Midbrain (tissue), 1 donor: ENCODE results near the gene MROH7.

Source experiments
- DNase-seq: peaks from one replicate; lab custom pipeline; 2025; lab: John Stamatoyannopoulos, UW

Gene MROH7

DNA sequence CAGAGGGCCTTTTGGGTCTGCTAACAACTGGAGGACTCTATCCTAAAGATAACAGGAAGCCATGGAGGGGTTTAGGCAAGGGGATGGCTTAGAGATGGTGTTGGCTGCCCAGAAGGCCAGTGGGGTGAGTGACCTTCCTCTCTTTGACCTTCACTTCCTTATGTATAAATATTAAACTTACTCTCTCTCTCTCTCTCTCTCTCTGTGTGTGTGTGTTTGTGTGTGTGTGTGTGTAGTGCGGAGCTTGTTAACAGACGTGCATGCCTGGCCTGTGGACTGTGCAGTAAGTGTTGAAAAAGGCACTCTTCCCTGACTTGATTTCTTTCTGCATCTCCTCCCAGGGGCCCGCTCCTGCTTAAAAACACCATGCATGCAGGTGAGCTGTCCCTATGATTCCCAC, 10.0 kb downstream of the MROH7 start:
- no peak for DNase-seq

DNA sequence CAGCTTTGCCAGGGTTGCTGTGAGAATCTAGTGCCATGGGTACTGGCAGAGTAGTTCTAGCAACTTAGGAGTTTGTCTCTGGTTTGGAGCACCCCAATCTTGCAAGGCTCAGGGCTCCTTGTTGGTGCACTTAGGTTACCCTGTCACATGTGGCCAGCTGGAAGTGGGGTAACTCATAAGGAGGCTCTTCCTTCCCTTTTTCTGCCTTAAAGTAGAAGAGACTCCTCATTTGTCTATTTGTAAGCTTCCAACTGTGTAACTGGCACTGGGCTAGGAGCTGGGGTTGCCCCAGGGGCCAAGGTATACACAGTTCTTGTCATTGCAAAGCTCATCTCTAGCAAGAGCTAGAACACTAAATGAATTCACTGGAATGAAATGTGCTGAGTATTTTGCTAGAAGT, 10.6 kb downstream of the MROH7 start:
- no peak for DNase-seq

DNA sequence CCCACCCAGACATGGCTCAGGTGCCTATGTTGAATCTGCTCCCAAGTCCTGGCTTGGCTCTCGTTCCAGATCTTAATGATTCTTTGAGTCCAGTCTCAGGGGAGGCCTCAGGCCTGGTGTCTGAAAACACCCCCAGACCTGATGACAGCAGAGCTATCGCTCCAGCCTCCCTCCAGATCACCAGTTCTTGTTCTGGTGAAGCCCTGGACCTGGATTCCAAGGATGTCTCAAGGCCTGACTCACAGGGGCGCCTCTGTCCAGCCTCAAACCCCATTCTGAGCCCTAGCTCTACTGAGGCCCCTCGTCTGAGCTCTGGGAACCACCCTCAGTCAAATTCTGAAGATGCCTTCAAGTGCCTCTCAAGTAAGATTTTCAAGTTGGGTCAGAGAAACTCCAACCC, 11.4 kb downstream of the MROH7 start:
- DNase-seq, result no peak

DNA sequence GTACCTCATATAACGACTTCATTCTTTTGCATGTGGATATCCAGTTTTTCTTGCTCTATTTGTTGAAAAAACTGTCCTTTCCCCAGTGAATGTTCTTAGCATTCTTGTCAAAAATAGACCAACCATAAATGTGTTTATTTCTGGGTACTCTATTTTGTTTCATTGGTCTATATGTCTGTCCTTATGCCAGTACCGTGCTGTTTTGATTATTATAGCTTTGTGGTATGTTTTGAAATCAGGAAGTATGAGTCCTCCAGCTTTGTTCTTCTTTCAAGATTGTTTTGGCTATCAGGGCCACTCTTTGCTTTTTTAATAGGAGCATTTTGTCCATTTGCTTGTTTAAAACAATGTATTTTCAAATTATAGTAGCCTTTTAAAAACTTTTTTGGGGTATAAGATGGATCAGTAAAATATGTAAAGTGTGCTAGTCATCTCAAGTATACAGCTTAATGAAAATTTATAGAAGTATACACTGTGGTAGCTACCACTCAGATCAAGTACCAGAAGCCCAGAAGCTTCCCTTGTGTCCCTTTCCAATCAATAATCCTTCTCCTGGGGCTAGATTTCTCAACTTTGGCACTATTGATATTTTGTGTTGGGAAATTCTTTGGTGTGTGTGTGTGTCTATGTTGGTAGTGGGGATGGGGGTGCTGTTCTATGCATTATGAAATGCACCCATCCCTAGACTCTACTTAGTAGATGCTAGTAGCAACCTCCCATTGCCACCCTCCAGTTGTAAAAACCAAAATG, 16.8 kb downstream of the MROH7 start:
- no peak for DNase-seq

DNA sequence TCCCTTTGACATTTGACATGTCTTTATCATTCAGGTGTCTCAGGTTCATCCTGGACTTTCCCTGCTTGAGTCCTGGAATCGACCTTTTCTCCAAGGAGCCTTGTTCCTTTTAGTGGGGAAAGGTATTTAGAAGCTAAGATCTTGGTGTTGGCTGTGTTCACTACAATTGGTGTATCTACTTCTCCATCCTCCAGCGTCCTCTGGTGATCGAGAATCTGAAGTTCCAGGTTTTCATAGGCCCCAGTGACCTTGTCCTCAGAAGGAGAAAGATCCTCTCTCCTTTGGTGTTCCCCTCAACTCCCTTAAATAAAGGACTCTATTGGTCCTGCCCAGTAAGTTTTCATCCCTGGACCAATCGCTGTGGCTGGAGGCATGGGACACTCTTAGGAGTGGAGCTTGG, 22.1 kb downstream of the MROH7 start:
- no peak for DNase-seq

DNA sequence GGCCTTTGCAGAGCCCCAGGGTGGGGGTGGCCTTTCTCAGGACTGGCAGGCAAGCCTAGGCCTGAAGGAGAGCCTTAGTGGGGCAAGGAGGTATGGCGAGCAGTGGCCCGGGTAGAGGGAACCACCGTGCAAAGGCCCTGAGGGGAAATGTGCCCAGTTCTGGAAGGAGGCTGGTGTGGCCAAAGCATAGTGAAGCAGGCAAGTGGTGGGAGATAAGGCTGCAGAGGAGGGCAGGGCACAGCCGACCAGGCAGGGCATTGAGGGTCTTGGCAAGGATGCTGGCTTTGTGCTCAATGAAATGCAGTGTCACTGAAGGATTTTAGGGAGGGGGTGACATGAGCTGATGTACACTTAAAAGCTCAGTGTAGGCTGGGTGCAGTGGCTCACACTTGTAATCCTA, 22.8 kb downstream of the MROH7 start:
- no peak for DNase-seq

DNA sequence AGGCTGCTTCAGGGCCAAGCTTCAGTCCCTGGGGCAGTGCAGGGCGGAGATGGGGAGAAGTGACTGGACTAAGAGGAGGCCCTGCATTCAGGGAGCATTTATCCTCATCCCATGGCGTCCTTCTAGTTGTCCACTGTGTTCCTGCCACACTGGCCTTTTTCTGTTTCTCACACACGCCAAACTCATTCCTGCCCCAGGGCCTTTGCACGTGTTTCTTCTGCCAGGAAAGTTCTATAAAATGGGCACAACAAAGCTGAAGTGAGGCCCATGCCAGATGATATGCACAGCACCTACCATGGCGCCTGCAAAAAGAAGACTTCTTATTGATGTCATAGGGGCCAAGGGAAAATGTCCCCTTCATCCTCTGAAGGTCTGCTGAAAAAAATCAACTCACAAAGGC, 24.3 kb downstream of the MROH7 start:
- no peak for DNase-seq

DNA sequence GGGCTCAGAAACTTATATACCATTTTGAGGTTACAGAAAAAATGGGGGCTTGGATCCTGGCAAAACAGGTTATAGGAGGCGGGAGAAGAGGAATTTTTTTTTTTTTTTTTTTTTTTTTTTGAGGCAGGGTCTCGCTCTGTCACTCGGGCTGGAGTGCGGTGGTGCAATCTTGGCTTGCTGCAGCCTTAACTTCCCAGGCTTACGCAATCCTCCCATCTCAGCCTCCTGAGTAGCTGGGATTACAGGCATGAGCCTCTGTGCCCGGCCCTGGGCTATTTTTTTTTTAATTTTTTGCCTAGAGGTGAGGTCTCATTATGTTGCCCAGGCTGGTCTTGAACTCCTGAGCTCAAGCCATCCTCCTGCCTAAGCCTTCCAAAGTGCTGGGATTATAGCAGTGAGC, 24.7 kb downstream of the MROH7 start:
- no peak for DNase-seq

DNA sequence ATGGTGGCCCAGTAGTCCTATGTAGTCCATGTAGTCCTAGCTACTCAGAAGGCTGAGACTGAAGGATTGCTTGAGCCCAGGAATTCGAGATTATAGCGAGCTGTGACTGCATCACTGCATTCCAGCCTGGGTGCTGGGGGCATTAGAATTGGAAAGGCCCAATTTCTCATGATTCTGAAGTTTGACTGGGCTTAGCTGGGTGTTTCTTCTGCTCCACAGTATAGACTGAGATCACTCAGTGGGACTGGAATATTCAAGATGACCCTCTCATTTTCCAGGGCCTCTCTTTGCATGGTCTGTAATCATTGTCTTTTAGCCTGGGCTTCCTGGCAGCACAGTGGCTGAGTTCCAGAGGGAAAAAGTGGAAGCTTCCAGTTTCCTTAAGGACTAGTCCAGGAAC, 26.2 kb downstream of the MROH7 start:
- no peak for DNase-seq

DNA sequence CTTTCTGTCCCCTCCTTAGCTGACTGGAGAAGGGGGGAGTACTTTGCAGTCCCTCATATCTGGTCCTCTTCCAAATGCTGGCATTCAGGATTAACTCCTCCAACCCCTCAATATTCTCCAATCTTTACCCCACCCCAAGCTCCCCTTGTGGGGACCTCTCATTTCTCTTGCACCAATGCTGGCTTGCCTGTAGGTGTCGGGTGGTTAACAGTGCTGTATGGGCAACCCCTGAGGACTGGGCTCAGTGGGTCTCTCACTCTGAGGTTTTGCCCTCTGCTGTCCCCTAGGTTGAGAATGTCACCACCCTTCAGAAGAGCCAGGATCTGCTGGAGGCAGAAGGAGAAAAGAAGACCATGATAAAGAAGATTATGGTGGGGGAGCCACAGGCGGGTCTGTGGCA, 27.0 kb downstream of the MROH7 start:
- DNase-seq, result no peak

DNA sequence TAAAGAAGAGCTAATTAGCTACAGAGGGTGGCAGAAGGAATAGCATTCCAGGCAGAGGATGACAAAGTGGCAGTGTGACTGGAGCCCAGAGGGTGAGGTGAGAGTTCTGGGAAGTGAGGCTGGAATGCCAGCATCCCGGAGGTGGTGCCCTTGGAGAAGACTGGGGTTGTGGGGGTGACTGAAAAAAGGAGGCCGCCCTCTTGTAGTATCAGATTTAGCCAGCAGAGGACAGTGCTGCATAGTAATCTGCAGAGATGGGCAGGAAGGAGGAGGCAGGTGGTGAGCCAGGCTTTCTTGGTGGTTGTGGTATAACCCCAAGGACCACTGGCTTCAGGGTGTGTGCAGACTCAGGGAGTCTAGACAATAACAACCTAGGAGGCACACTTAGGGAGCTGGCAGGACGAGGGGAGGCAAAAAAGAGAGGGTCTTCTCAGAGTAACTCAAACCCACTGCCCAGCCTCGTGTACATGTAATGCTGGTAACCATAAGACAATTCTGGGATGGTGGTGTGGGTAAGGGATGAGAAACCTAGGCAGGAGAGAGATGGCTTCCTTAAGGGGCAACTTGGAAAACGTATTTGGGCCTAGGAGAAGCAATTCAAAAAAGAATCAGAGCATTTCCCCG, 30.5 kb downstream of the MROH7 start:
- no peak for DNase-seq

DNA sequence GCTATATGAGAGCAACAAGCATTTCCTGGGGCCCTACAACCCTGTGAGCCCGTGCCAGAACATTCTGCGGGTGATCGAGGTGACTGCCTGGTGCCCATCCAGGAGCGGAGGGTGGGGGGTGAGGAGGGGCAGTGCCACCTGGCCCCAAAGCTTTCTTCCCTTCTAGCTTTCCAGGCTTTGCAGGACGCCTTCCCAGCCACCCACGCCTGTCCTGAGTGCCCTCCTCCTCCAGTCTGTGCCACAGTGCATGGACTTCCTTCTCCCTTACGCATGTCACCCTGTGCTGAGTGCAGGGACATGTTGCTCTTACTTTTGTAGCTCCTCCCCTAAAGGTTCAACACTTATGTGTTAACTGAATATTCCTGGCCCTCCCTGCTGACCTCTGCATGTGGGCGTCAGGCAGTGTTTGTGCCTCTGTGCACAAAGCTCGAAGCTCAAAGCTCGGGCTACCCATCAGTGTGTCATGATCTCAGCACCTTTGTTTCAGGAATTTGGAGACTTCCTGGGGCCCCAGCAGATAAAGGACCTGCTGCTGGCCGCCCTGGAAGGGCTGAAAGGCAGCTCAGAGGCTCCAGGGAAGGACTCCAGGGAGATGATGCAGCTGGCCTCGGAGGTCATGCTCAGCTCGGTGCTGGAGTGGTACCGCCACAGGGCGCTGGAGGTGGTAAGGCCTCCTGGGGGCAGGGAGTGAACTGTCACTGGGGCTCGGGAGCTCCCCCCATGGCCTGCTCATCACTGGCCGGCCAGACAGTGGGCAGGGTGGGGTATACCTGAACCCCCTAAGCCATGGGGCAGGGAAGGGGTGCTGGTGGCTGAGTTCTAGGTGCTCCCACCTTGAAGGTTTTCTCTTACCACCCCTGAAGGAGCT, 37.4 kb downstream of the MROH7 start:
- DNase-seq, result no peak

DNA sequence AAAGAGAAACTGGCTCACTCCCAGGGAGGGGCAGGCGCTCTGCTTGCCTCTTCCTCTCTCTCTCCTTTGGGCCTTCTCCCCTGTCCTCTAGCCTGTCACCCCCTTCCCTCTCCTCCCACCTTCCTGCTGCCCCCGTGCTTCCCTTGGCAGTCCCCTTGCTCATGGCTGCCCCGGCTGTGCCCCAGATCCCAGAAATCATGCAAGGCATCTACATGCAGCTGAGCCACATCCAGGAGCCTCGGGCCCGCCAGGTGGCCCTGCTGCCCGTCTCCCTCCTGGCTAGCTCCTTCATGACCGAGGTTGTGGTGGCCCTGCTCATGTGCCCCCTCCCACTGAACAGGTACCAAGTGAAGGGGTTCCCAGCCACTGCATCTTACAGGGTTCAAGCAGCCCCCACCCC, 38.1 kb downstream of the MROH7 start:
- DNase-seq, result no peak

DNA sequence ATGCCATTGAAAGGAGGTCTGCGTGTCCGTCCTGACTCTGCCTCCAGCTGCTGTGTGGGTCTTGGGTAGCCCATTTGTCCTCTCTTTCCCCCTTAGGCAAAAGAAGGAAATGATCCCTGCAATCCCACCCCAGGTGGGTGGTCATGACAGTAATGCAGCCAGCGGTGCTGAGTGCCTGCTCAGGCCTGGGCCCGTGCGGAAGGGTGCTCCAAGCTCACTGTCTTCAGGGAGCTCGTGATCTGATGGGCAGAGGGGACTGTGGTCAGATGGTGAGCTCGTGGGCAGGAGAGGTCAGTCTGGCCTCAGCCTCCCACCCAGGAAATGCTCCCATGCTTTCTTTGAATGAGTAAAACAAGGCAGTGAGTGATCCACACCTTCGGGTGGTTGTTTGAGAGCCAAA, 38.8 kb downstream of the MROH7 start:
- DNase-seq, result no peak

DNA sequence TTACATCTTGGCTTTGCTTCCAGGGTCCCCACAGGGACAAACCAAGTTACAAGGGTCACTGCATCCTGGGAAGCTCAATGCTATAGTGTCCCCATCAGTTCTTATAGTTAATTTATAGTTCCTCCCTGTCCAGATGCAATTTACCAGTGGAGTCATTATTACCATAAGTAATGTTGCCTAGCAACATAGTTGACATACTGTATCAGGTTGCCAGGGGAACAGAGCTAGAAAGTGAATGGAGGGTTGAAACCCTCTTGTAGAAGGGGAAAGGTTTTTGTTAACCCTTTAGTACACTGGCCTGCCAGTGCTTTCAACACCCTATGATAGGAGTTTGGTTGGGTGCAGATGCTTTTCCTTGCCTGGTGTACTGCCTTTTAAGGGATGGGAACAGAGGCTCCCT, 39.8 kb downstream of the MROH7 start:
- DNase-seq, result no peak

DNA sequence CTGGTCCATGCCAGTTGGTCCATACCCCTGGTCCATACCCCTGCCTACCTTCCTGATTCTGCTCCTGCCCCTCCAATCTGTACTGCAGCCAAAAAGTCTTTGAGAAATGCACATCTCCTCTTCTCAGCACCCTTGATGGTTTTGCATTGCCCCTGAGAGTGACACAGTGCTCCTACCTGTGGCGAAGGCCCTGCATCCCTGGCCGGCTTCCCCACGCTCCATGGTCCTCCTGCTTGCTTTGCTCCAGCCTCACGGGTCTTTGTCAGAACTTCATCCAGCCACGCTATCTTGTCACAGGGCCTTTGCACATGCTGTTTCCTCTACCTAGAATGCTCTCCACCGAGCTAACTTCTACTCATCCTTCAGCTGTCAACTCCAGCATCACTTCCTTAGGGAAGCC, 41.9 kb downstream of the MROH7 start:
- DNase-seq, result no peak

DNA sequence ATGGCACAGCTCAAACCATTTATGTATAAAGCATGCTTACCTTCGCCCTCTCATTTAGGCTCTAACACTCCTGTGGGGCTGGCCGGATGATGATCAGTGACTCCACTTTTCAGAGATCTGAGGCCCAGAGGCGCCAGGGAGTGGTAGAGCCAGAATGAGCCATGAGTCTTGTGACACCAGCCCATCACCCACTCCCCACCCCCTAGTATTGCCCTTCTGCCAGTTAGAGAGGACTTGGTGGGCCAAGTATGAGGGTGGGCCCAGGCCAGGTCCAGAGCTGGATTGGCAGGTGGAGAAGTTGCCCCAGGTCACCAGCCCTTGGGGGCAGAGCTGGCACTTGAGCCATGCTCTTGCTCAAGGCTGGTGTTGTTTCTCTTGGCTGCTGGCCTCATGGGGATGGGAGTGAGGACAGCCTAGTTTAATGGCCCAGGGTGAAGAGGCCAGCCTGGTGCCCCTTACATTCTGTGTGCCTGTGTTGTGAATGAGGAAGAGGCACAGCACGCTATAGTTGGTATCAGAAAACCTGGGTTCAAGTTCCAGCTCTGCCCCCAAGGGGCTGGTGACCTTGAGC, 43.8 kb downstream of the MROH7 start:
- DNase-seq, result no peak

DNA sequence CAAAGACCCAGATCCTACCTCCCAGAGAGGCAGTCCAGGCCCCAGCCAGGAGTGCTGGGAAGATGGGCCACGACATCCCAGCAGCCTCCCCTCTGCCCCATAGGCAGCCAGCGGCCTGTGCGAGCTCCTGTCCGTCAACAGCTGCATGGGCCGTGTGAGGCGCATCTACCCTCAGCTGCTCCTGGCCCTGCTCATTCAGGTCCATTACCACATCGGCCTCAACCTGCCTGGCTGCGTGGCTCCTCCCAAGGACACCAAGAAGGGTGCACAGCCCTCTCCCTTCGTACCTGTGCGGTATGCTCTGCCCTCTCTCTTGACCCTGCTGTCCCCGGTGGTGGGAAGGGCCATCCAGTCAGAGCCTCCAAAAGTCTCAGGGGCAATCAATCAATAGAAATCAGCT, 44.6 kb downstream of the MROH7 start:
- no peak for DNase-seq

DNA sequence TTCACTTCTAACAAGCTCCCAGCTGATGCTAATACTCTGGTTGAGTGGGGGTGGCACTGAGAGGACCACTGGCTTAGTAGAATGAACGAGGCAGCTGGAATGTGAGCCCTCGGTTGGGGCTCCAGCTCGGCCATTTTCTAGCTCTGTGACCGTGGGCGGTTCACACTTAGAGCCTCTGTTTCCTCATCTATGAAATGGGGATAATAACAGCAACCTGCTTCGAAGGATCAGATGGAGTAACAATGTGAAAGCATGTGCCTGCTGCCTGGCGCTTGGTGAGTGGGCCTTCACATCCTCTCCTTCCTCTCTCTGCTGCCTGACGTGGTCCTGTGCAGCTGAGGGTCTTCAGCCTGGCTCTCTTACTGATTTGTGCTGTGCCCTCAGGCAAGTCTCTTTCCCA, 53.2 kb downstream of the MROH7 start:
- DNase-seq, result no peak

DNA sequence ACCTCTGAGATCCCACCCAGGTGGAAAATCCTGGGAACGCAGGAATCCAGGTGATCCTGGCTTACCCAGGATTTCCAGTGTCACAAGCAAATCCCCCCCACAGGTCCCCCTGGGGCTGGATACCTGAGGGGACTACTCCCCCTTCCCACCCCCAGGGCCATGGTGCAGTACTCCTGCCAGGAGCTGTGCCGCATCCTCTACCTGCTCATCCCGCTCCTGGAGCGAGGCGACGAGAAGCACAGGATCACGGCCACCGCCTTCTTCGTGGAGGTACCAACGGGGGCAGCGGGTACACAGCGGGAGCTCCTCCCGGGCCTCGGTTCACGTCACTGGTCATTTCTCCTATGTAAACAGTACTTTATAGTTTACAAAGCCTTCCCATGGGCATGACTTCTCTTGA, 53.6 kb downstream of the MROH7 start:
- DNase-seq, result no peak

DNA sequence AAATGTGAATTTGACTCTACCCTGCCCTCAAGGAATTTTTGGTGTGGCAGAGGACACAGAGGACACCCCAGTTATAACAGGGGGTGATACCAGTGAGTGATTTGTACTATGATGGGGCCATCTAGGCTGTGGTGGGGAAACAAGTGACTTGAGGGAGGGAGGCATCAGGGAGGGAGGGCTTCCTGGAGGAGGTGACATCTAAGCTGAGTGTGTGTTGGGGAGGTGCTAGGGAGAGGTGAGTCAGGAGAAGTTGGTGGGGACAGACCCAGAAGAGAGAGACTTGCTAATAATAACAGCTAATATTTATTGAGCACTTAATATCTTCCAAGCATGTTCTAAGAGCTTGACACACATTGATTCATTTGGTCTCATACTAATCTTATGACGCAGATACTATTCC, 54.2 kb downstream of the MROH7 start:
- DNase-seq, result no peak

DNA sequence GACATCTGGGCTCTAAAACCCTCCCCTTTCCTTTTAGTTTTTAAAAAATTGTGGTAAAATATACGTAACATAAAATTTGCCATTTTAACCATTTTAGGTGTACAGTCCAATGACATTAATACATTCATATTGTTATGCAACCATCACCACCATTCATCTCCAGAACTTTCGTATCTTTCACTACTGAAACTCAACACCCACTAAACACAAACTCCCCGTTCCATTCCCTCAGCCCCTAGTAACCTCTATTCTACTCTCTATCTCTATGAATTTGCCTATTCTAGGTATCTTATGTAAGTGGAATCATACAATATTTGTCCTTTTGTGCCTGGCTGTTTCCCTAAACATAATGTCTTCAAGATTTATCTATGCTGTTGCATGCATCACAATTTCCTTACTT, 54.7 kb downstream of the MROH7 start:
- DNase-seq, result no peak

DNA sequence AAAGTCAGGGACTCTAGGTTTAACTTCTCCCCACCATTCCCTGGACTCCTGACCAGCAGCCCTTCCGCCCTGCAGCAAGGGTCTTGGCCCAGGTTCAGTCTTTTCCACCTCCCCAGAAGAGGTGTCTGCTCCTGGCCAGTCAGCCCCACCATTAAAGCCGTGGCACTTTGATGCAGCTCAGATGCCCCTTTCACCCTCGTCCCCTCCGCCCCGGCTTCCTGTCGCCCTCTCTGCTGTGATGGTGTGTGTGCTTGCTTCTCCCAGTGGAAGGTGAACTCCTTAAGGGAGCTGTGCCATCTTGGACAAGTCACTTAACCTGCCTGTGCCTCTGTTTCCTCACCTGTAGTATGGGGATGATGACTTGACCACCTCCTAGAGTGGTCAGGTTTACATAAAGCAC, 56.3 kb downstream of the MROH7 start:
- DNase-seq, result no peak
